H9 (cell line): ENCODE measurements around the gene LDB2. TPM values are rescaled to one million over a fixed set of nuclear protein-coding genes. Genes with fewer than 3 reads are reported as not detected.

Experiments
- DNase-seq: peaks from one replicate; pipeline ENCODE4 v3.0.0-alpha.2; 2017
- H2AFZ ChIP-seq: one replicate; pipeline ENCODE4 v1.6.1; 2013; ENCODE audit warnings: mild to moderate bottlenecking, low read length, control low read depth, moderate library complexity
- H2AK5ac ChIP-seq: 2 replicates; pipeline ENCODE4 v1.6.1; 2013; ENCODE audit warnings: low read length, control low read depth, mixed read lengths; ENCODE audit not compliant: insufficient read length
- H2BK120ac ChIP-seq: one replicate; pipeline ENCODE4 v1.6.1; 2013; ENCODE audit warnings: low read depth, mild to moderate bottlenecking, low read length, control low read depth, inconsistent platforms; ENCODE audit not compliant: poor library complexity, severe bottlenecking
- H2BK12ac ChIP-seq: 2 replicates; pipeline ENCODE4 v1.6.1; 2013; ENCODE audit warnings: low read length, control low read depth, mixed read lengths, low read depth; ENCODE audit not compliant: insufficient read length
- H2BK15ac ChIP-seq: 2 replicates; pipeline ENCODE4 v1.6.1; 2013; ENCODE audit warnings: low read depth, low read length, control low read depth
- H2BK20ac ChIP-seq: one replicate; pipeline ENCODE4 v1.6.1; 2013; ENCODE audit warnings: low read depth, mild to moderate bottlenecking, low read length, control low read depth, inconsistent platforms; ENCODE audit not compliant: poor library complexity, severe bottlenecking
- H2BK5ac ChIP-seq: 2 replicates; pipeline ENCODE4 v1.6.1; 2013; ENCODE audit warnings: low read length, control low read depth, mixed read lengths; ENCODE audit not compliant: insufficient read length
- H3K14ac ChIP-seq: 2 replicates; pipeline ENCODE4 v1.6.1; 2013; ENCODE audit warnings: low read length, control low read depth; ENCODE audit not compliant: insufficient read depth
- H3K18ac ChIP-seq: 2 replicates; pipeline ENCODE4 v1.6.1; 2013; ENCODE audit warnings: low read depth, mild to moderate bottlenecking, mixed read lengths, low read length, control low read depth; ENCODE audit not compliant: insufficient read length
- H3K23ac ChIP-seq: 2 replicates; pipeline ENCODE4 v1.6.1; 2013; ENCODE audit warnings: low read length, control low read depth, mixed read lengths, low read depth; ENCODE audit not compliant: insufficient read length
- H3K23me2 ChIP-seq: 2 replicates; pipeline ENCODE4 v1.6.1; 2013; ENCODE audit warnings: low read depth, mild to moderate bottlenecking, mixed read lengths, low read length, control low read depth; ENCODE audit not compliant: insufficient read length, poor library complexity, severe bottlenecking
- H3K27ac ChIP-seq: 2 replicates; pipeline ENCODE4 v1.5.1; 2013; ENCODE audit warnings: low read length, control low read depth, mixed read lengths, low read depth; ENCODE audit not compliant: insufficient read length
- H3K27me3 ChIP-seq: 2 replicates; pipeline ENCODE4 v1.6.1; 2013; ENCODE audit warnings: low read length, control low read depth, inconsistent platforms; ENCODE audit not compliant: insufficient read depth
- H3K4ac ChIP-seq: 2 replicates; pipeline ENCODE4 v1.6.1; 2013; ENCODE audit warnings: low read depth, mild to moderate bottlenecking, control low read depth, inconsistent platforms, low read length, moderate library complexity
- H3K4me1 ChIP-seq: 2 replicates; pipeline ENCODE4 v1.6.1; 2013; ENCODE audit warnings: low read length, control low read depth, inconsistent platforms; ENCODE audit not compliant: insufficient read depth
- H3K4me2 ChIP-seq: 2 replicates; pipeline ENCODE4 v1.6.1; 2013; ENCODE audit warnings: low read length, control low read depth, mixed read lengths; ENCODE audit not compliant: insufficient read length, insufficient read depth
- H3K56ac ChIP-seq: 2 replicates; pipeline ENCODE4 v1.6.1; 2013; ENCODE audit warnings: low read depth, mild to moderate bottlenecking, mixed read lengths, low read length, control low read depth; ENCODE audit not compliant: insufficient read length
- H3K79me1 ChIP-seq: 2 replicates; pipeline ENCODE4 v1.6.1; 2013; ENCODE audit warnings: low read depth, mild to moderate bottlenecking, moderate library complexity, low read length, control low read depth, inconsistent platforms; ENCODE audit not compliant: insufficient read depth, poor library complexity, severe bottlenecking
- H3K79me2 ChIP-seq: 2 replicates; pipeline ENCODE4 v1.6.1; 2013; ENCODE audit warnings: low read length, control low read depth, inconsistent platforms; ENCODE audit not compliant: insufficient read depth
- H3K9ac ChIP-seq: 2 replicates; pipeline ENCODE4 v1.6.1; 2013; ENCODE audit warnings: low read length, control low read depth, mixed read lengths; ENCODE audit not compliant: insufficient read length; ENCODE audit errors: extremely low read depth
- H3K9me3 ChIP-seq: one replicate; pipeline ENCODE4 v1.6.1; 2013; ENCODE audit warnings: low read depth, low read length, inconsistent platforms; ENCODE audit not compliant: control insufficient read depth
- H3T11ph ChIP-seq: one replicate; pipeline ENCODE4 v1.6.1; 2013; ENCODE audit warnings: mild to moderate bottlenecking, low read length, control low read depth, inconsistent platforms
- H4K20me1 ChIP-seq: one replicate; pipeline ENCODE4 v1.6.1; 2013; ENCODE audit not compliant: control insufficient read depth, insufficient read length, insufficient read depth
- H4K5ac ChIP-seq: 2 replicates; pipeline ENCODE4 v1.6.1; 2013; ENCODE audit warnings: low read depth, mild to moderate bottlenecking, mixed read lengths, low read length, control low read depth; ENCODE audit not compliant: insufficient read length
- H4K8ac ChIP-seq: replicated peaks from 2 replicates; pipeline ENCODE4 v1.6.1; 2013; ENCODE audit warnings: low read length, control low read depth, mixed read lengths, low read depth; ENCODE audit not compliant: insufficient read length
- H4K91ac ChIP-seq: 2 replicates; pipeline ENCODE4 v1.6.1; 2013; ENCODE audit warnings: low read depth, mild to moderate bottlenecking, moderate library complexity, mixed read lengths, low read length, control low read depth; ENCODE audit not compliant: insufficient read length
- H3K27ac Mint-ChIP-seq, 3 experiments: 2 replicates in 2 of 3; 3 replicates in 1 of 3; pipeline ENCODE4 v1.8.0; 2020 to 2021; ENCODE audit warnings: mixed read lengths in 3 of 3, mild to moderate bottlenecking in 1 of 3, moderate library complexity in 1 of 3
- H3K27me3 Mint-ChIP-seq: 2 replicates; pipeline ENCODE4 v1.8.0; 2021; ENCODE audit warnings: low read depth, mild to moderate bottlenecking, moderate library complexity, mixed read lengths
- H3K36me3 Mint-ChIP-seq, 3 experiments: 2 replicates in 2 of 3; 3 replicates in 1 of 3; pipeline ENCODE4 v1.8.0; 2020 to 2021; ENCODE audit warnings: low read depth in 3 of 3, mixed read lengths in 3 of 3; ENCODE audit not compliant: insufficient read depth in 1 of 3
- H3K4me1 Mint-ChIP-seq, 2 experiments: 2 replicates each; pipeline ENCODE4 v1.8.0; 2020; ENCODE audit warnings: mixed read lengths in 2 of 2
- H3K4me3 Mint-ChIP-seq, 2 experiments: 2 replicates in 1 of 2; 3 replicates in 1 of 2; pipeline ENCODE4 v1.8.0; 2020 to 2021; ENCODE audit warnings: mild to moderate bottlenecking in 2 of 2, mixed read lengths in 2 of 2, moderate library complexity in 1 of 2
- H3K9me3 Mint-ChIP-seq, 2 experiments: 2 replicates in 1 of 2; 3 replicates in 1 of 2; pipeline ENCODE4 v1.8.0; 2020; ENCODE audit warnings: mild to moderate bottlenecking in 2 of 2, mixed read lengths in 2 of 2, moderate library complexity in 1 of 2
- CTCF ChIP-seq: fragments of 200-600 bp; sonication (generic); conservative IDR thresholded peaks from 3 replicates; pipeline ENCODE4 v1.8.0; 2021; ENCODE audit warnings: antibody characterized with exemption, mild to moderate bottlenecking
- WGBS: extraction: QIAGEN DNeasy Blood & Tissue Kit; methylation state at CpG from one replicate; pipeline ENCODE4 v1.1.7; 2013; ENCODE audit warnings: missing lambda C conversion rate, low lambda C conversion rate, mixed read lengths; ENCODE audit not compliant: insufficient read length; ENCODE audit errors: extremely low coverage; 5-methylcytosine and 5-hydroxymethylcytosine counted together
- total RNA-seq: library from RNA; stranded (reverse); gene quantifications from 2 replicates; pipeline ENCODE4 v1.2.1, GENCODE V29; 2021

The LDB2 gene
- total RNA-seq, 1 experiment from 2014 or later: 22.5 TPM

GRCh38 chr4:16627999-16628398 is 270.4 kb downstream of the LDB2 start:
- H3K4me3 Mint-ChIP-seq: no peak overlapping the region
- Histone ChIP-seq H3K9ac (no peak overlapping the region), H3K79me1 (no peaks in the 10 kb centered on the region), H3K18ac (no peak overlapping the region), H3K23ac (no peak overlapping the region), H3K79me2 (0 out of 2 replicates have a peak, but pooled peaks cover 1% of the 10 kb centered on the region), H2BK15ac (no peak overlapping the region), H3K14ac (no peak overlapping the region), H2BK5ac (no peak overlapping the region), H2BK12ac (no peak overlapping the region), H3K27ac (no peak overlapping the region), H2AK5ac (no peak overlapping the region), H2BK20ac (no peak overlapping the region), H3K4me2 (no peak overlapping the region), H3K4me1 (no peaks in the 10 kb centered on the region), H3K56ac (no peak overlapping the region), H4K8ac (no peak overlapping the region), H2AFZ (no peak overlapping the region), H3K4ac (no peak overlapping the region), H4K20me1 (no peaks in the 10 kb centered on the region), H3T11ph (no peak overlapping the region), H3K27me3 (no peaks in the 10 kb centered on the region), H3K23me2 (no peaks in the 10 kb centered on the region), H3K9me3 (no peaks in the 10 kb centered on the region), H4K5ac (no peak overlapping the region), H4K91ac (no peak overlapping the region), H2BK120ac (no peak overlapping the region)
- H3K36me3 Mint-ChIP-seq: no peaks in the 10 kb centered on the region; a peak in 2 of 7 replicates
- no CpG with 5 or more reads among the region's 6 CpGs for WGBS
- DNase-seq: no peak
- no peak for TF ChIP-seq CTCF
- no peaks in the 10 kb centered on the region; a peak in 1 of 4 replicates for H3K4me1 Mint-ChIP-seq
- H3K9me3 Mint-ChIP-seq: 0 out of 5 replicates have a peak, but pooled peaks cover 0 to 1% of the 10 kb centered on the region in 2 experiments
- no peaks in the 10 kb centered on the region for H3K27me3 Mint-ChIP-seq
- no peak overlapping the region for H3K27ac Mint-ChIP-seq
